Measurements from ENCODE around the gene RPL36.

The RPL36 gene

GRCh38 chr19:5706876-5707573 lies 16.9 kb downstream of the RPL36 start:
- in situ Hi-C loops (cut with MboI; ENCODE audit: low pct_unique_long_range_greater_than_20kb, low sequenced_read_pairs, unreplicated experiment), result no loop called here
- peak; percentile 28 for DNase-seq (ENCODE audit: low spot score)
- no peak for TF ChIP-seq CTCF (IDR thresholded peaks at IDR 0.05; ENCODE audit: extremely low read depth, insufficient read depth, missing control alignments)

GRCh38 chr19:5707576-5708575 lies 17.8 kb downstream of the RPL36 start:
- no peak for TF ChIP-seq CTCF (IDR thresholded peaks at IDR 0.05; ENCODE audit: extremely low read depth, insufficient read depth, missing control alignments)
- in situ Hi-C loops (cut with MboI; ENCODE audit: low pct_unique_long_range_greater_than_20kb, low sequenced_read_pairs, unreplicated experiment), result no loop called here
- DNase-seq (ENCODE audit: low spot score), result peak; percentile 31

GRCh38 chr19:5711025-5711424 lies 20.9 kb downstream of the RPL36 start:
- TF ChIP-seq CTCF (IDR thresholded peaks at IDR 0.05; ENCODE audit: extremely low read depth, insufficient read depth, missing control alignments), result no peak
- DNase-seq (ENCODE audit: low spot score), result no peak
- in situ Hi-C loops (cut with MboI; ENCODE audit: low pct_unique_long_range_greater_than_20kb, low sequenced_read_pairs, unreplicated experiment), result no loop called here

GRCh38 chr19:5711713-5712161 lies 21.6 kb downstream of the RPL36 start:
- in situ Hi-C loops (cut with MboI; ENCODE audit: low pct_unique_long_range_greater_than_20kb, low sequenced_read_pairs, unreplicated experiment), result no loop called here
- DNase-seq (ENCODE audit: low spot score), result no peak
- no peak for TF ChIP-seq CTCF (IDR thresholded peaks at IDR 0.05; ENCODE audit: extremely low read depth, insufficient read depth, missing control alignments)

- in situ Hi-C loops (cut with MboI; ENCODE audit: low pct_unique_long_range_greater_than_20kb, low sequenced_read_pairs, unreplicated experiment), result no loop called here
- no peak for TF ChIP-seq CTCF (IDR thresholded peaks at IDR 0.05; ENCODE audit: extremely low read depth, insufficient read depth, missing control alignments)
- DNase-seq (ENCODE audit: low spot score), result no peak
These were observed 23.1 kb downstream of the RPL36 start for GRCh38 chr19:5713228-5713627.

GRCh38 chr19:5714816-5715215 lies 24.7 kb downstream of the RPL36 start:
- in situ Hi-C loops (cut with MboI; ENCODE audit: low pct_unique_long_range_greater_than_20kb, low sequenced_read_pairs, unreplicated experiment), result no loop called here

More at GRCh38 chr19:5714816-5715215, 24.7 kb downstream of the RPL36 start:
- TF ChIP-seq CTCF (IDR thresholded peaks at IDR 0.05; ENCODE audit: extremely low read depth, insufficient read depth, missing control alignments), result no peak
- DNase-seq (ENCODE audit: low spot score), result no peak

Measured in GM13977 (cell line).